Measurements from ENCODE around the gene HERC4. TPM values are rescaled to one million over a fixed set of nuclear protein-coding genes. Genes with fewer than 3 reads are reported as not detected.

Gene HERC4
- total RNA-seq, 2 donors from 2014 or later: 53.8 to 60.1 TPM

GRCh38 chr10:68106656-68107055 is 31.6 kb upstream of the HERC4 start:
- Histone ChIP-seq H3K27me3 (ENCODE audit: control insufficient read depth, insufficient read depth, low read length, poor library complexity, severe bottlenecking) (no peaks in the 10 kb centered on the region), H3K9ac (ENCODE audit: extremely low read depth, low read length, poor library complexity, severe bottlenecking) (no peak overlapping the region), H3K4me3 (ENCODE audit: low read length) (no peak overlapping the region), H3K4me1 (ENCODE audit: control insufficient read depth, insufficient read depth, low read length) (peaks cover 2% of the 10 kb centered on the region), H3K9me3 (ENCODE audit: control insufficient read depth, low read length) (no peaks in the 10 kb centered on the region), H3K27ac (ENCODE audit: low read depth, low read length) (no peak overlapping the region), H3K36me3 (ENCODE audit: control insufficient read depth, insufficient read depth, low read length) (no peaks in the 10 kb centered on the region)
- no peak for DNase-seq
- Mint-ChIP-seq H3K4me3 (no peak overlapping the region), H3K27ac (no peak overlapping the region), H3K9me3 (no peaks in the 10 kb centered on the region), H3K4me1 (peaks cover 3% of the 10 kb centered on the region), H3K36me3 (ENCODE audit: low read depth) (no peaks in the 10 kb centered on the region), H3K27me3 (ENCODE audit: insufficient read depth) (no peaks in the 10 kb centered on the region)
- WGBS, 2 experiments (ENCODE audit: insufficient coverage in 1 of 2, insufficient read length in 1 of 2): 90 to 95% methylated on average over 2 to 3 of the region's 3 CpGs
- TF ChIP-seq CTCF (conservative IDR thresholded peaks at IDR 0.05): no peak

GRCh38 chr10:68105820-68106219 is 30.7 kb upstream of the HERC4 start:
- Mint-ChIP-seq H3K27me3 (ENCODE audit: insufficient read depth) (no peaks in the 10 kb centered on the region), H3K4me1 (peaks cover 3% of the 10 kb centered on the region), H3K36me3 (ENCODE audit: low read depth) (no peaks in the 10 kb centered on the region), H3K4me3 (no peak overlapping the region), H3K9me3 (no peaks in the 10 kb centered on the region), H3K27ac (no peak overlapping the region)
- no peak for TF ChIP-seq CTCF (conservative IDR thresholded peaks at IDR 0.05)
- WGBS, 2 experiments (ENCODE audit: insufficient coverage in 1 of 2, insufficient read length in 1 of 2): 80 to 95% methylated on average over 2 to 3 of the region's 3 CpGs
- H3K9ac ChIP-seq (ENCODE audit: extremely low read depth, low read length, poor library complexity, severe bottlenecking): no peak overlapping the region
- no peaks in the 10 kb centered on the region for H3K36me3 ChIP-seq (ENCODE audit: control insufficient read depth, insufficient read depth, low read length)
- no peak overlapping the region for H3K27ac ChIP-seq (ENCODE audit: low read depth, low read length)
- no peak for DNase-seq
- no peaks in the 10 kb centered on the region for H3K27me3 ChIP-seq (ENCODE audit: control insufficient read depth, insufficient read depth, low read length, poor library complexity, severe bottlenecking)
- H3K9me3 ChIP-seq (ENCODE audit: control insufficient read depth, low read length): no peaks in the 10 kb centered on the region
- no peak overlapping the region for H3K4me3 ChIP-seq (ENCODE audit: low read length)
- H3K4me1 ChIP-seq (ENCODE audit: control insufficient read depth, insufficient read depth, low read length): no peaks in the 10 kb centered on the region

- Mint-ChIP-seq H3K36me3 (ENCODE audit: low read depth) (no peaks in the 10 kb centered on the region), H3K27ac (no peak overlapping the region), H3K27me3 (ENCODE audit: insufficient read depth) (no peaks in the 10 kb centered on the region), H3K4me1 (peaks cover 3% of the 10 kb centered on the region), H3K4me3 (no peak overlapping the region), H3K9me3 (no peaks in the 10 kb centered on the region)
- no peak for DNase-seq
- Histone ChIP-seq H3K4me1 (ENCODE audit: control insufficient read depth, insufficient read depth, low read length) (no peaks in the 10 kb centered on the region), H3K27me3 (ENCODE audit: control insufficient read depth, insufficient read depth, low read length, poor library complexity, severe bottlenecking) (no peaks in the 10 kb centered on the region), H3K9me3 (ENCODE audit: control insufficient read depth, low read length) (no peaks in the 10 kb centered on the region), H3K36me3 (ENCODE audit: control insufficient read depth, insufficient read depth, low read length) (no peaks in the 10 kb centered on the region), H3K9ac (ENCODE audit: extremely low read depth, low read length, poor library complexity, severe bottlenecking) (no peak overlapping the region), H3K4me3 (ENCODE audit: low read length) (no peak overlapping the region), H3K27ac (ENCODE audit: low read depth, low read length) (no peak overlapping the region)
- WGBS, 2 experiments (ENCODE audit: insufficient coverage in 1 of 2, insufficient read length in 1 of 2): 92 to 98% methylated on average over 2 to 3 of the region's 3 CpGs
- TF ChIP-seq CTCF (conservative IDR thresholded peaks at IDR 0.05): no peak
These were observed 28.8 kb upstream of the HERC4 start for GRCh38 chr10:68103901-68104300.
